ENCODE data around the gene USP10. TPM values are rescaled to one million over a fixed set of nuclear protein-coding genes. Genes with fewer than 3 reads are reported as not detected.

The USP10 gene
- total RNA-seq, 1 experiment from 2014 or later = 50.4 TPM

DNA sequence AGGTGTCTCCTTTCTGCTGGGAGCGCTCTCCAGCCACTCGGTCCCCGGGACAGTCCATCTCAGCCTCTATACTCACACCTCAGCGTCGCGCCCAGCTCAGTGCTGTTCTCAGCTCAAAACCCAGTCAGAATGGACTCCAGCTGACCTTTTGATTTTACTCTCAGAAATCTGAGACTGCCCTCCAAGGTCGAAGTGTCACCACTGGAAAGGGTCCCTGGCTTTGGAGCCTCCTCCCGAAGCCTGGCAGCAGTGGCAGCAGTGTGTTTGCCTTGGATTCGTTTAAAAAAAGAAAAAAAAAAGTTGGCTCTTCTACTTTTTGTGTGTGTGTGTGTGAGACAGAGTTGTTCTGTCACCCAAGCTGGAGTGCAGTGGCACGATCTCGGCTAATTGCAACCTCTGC is 41.1 kb upstream of the USP10 start:
- Histone ChIP-seq H3K27ac (ENCODE audit: low read length) (no peak overlapping the region), H3K27me3 (ENCODE audit: low read length) (no peaks in the 10 kb centered on the region), H3K79me2 (ENCODE audit: low read length) (no peaks in the 10 kb centered on the region), H3K36me3 (ENCODE audit: low read depth, low read length) (no peaks in the 10 kb centered on the region; the same call in 1 of the 2 replicates), H3K4me2 (ENCODE audit: low read length) (no peak overlapping the region), H3F3A (ENCODE audit: low read length, unreplicated experiment) (no peaks in the 10 kb centered on the region), H3K4me1 (ENCODE audit: insufficient read depth, low read length) (no peaks in the 10 kb centered on the region), H3K9me3 (ENCODE audit: low read length) (no peaks in the 10 kb centered on the region), H3K9me2 (replicated peaks; ENCODE audit: low read length) (no peaks in the 10 kb centered on the region), H3K9ac (ENCODE audit: low read length) (no peak overlapping the region), H3K4me3 (ENCODE audit: low read length) (no peak overlapping the region), H2AFZ (ENCODE audit: low read length) (no peak overlapping the region), H4K20me1 (ENCODE audit: low read length) (no peaks in the 10 kb centered on the region)
- CTCF ChIA-PET = no interaction called here
- ATAC-seq = no peak
- intact Hi-C loops (cut with micrococcal nuclease) = no loop called here
- no TSS peak for BruUV-seq (replicated peaks)
- POLR2A ChIA-PET (ENCODE audit: unreplicated experiment) = no interaction called here
- no peak for TF ChIP-seq EZH2 (IDR thresholded peaks at IDR 0.05; ENCODE audit: low read length, unreplicated experiment)
- TF ChIP-seq, protein P1, sequence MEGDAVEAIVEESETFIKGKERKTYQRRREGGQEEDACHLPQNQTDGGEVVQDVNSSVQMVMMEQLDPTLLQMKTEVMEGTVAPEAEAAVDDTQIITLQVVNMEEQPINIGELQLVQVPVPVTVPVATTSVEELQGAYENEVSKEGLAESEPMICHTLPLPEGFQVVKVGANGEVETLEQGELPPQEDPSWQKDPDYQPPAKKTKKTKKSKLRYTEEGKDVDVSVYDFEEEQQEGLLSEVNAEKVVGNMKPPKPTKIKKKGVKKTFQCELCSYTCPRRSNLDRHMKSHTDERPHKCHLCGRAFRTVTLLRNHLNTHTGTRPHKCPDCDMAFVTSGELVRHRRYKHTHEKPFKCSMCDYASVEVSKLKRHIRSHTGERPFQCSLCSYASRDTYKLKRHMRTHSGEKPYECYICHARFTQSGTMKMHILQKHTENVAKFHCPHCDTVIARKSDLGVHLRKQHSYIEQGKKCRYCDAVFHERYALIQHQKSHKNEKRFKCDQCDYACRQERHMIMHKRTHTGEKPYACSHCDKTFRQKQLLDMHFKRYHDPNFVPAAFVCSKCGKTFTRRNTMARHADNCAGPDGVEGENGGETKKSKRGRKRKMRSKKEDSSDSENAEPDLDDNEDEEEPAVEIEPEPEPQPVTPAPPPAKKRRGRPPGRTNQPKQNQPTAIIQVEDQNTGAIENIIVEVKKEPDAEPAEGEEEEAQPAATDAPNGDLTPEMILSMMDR (conservative IDR thresholded peaks at IDR 0.05; ENCODE audit: low read depth, low read length) = no peak
- DNase-seq = no peak

DNA sequence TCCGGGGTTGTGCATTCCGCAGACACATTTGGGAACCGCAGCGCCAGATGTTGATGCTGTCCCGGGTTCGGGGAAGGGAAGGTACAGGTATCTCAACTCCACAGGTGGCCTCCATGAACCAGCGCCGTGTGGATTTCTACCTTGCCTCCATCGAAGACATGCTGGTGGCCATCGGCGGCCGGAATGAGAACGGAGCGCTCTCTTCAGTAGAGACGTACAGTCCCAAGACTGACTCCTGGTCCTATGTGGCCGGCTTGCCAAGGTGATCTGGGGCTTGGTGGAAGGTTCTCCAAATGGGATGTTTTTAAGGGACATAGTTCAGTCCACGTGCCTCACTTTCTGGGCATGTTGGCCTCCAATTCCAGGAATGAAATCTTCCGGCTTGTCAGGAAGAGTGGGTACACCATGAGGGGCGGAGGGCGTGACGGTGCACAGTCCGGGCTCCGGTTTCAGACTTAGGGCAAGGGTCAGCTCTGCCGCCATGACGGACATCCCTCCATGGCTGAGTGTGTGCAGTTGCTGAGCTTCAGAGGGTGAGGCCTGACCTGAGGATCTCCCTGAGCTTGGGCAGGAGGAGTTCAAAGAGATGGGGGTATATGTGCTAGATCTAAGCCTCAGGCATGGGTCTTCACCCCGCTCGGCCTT is 40.0 kb upstream of the USP10 start:
- no peak overlapping the region for H3K9ac ChIP-seq (ENCODE audit: low read length)
- BruUV-seq (replicated peaks) = no TSS peak

DNA sequence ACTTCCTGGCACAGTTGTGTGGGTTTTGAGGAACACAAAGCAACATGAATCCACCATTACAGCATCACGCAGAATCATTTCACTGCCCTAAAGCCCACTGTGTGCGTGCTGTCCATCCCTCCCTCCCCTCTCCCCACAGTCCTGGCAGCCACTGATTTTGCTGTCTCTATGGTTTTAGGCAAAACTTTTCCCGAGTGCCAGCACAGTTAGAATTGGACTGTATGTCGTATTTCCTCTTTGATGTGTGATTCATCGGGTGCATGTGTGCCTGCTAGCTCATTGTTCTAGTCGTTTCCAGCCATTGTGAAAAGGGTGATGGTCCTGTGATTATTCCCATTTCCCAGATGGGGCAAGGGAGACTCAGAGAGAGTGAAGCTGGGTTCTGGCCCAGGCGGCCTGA is 38.8 kb upstream of the USP10 start:
- ChIA-PET POLR2A (ENCODE audit: unreplicated experiment) (interaction anchor here (0.7 kb wide), 1 partner anchor 58 kb away, joined by 6 read pairs; no protein-coding TSS in a partner anchor), CTCF (no interaction called here)
- Histone ChIP-seq H3K4me1 (ENCODE audit: insufficient read depth, low read length) (no peaks in the 10 kb centered on the region), H3K36me3 (ENCODE audit: low read depth, low read length) (no peaks in the 10 kb centered on the region; the same call in 1 of the 2 replicates), H3K27me3 (ENCODE audit: low read length) (no peaks in the 10 kb centered on the region), H3K4me2 (ENCODE audit: low read length) (no peak overlapping the region), H2AFZ (ENCODE audit: low read length) (no peak overlapping the region), H3K27ac (ENCODE audit: low read length) (no peak overlapping the region), H3K9me3 (ENCODE audit: low read length) (no peaks in the 10 kb centered on the region), H3K9me2 (replicated peaks; ENCODE audit: low read length) (no peaks in the 10 kb centered on the region), H3K4me3 (ENCODE audit: low read length) (no peak overlapping the region), H3K79me2 (ENCODE audit: low read length) (no peaks in the 10 kb centered on the region), H3K9ac (ENCODE audit: low read length) (no peak overlapping the region), H4K20me1 (ENCODE audit: low read length) (no peaks in the 10 kb centered on the region), H3F3A (ENCODE audit: low read length, unreplicated experiment) (no peaks in the 10 kb centered on the region)
- no peak for DNase-seq
- intact Hi-C loops (cut with micrococcal nuclease) = no loop called here
- no TSS peak for BruUV-seq (replicated peaks)
- ATAC-seq = no peak
- TF ChIP-seq EZH2phosphoT487 (IDR thresholded peaks at IDR 0.05; ENCODE audit: borderline replicate concordance, low read length) (no peak), EZH2 (IDR thresholded peaks at IDR 0.05; ENCODE audit: low read length, unreplicated experiment) (no peak)
- TF ChIP-seq, protein P1 (conservative IDR thresholded peaks at IDR 0.05; ENCODE audit: low read depth, low read length) = no peak

More for the DNA sequence above, 40.0 kb upstream of the USP10 start:
- H3K4me1 ChIP-seq (ENCODE audit: insufficient read depth, low read length) = no peaks in the 10 kb centered on the region
- ChIA-PET CTCF (no interaction called here), POLR2A (ENCODE audit: unreplicated experiment) (no interaction called here)
- H3K27me3 ChIP-seq (ENCODE audit: low read length) = no peaks in the 10 kb centered on the region
- no peak for TF ChIP-seq EZH2 (IDR thresholded peaks at IDR 0.05; ENCODE audit: low read length, unreplicated experiment)
- no peak for TF ChIP-seq EZH2phosphoT487 (IDR thresholded peaks at IDR 0.05; ENCODE audit: borderline replicate concordance, low read length)
- TF ChIP-seq, protein P1 (conservative IDR thresholded peaks at IDR 0.05; ENCODE audit: low read depth, low read length) = no peak
- H3K4me2 ChIP-seq (ENCODE audit: low read length) = no peak overlapping the region
- H3K4me3 ChIP-seq (ENCODE audit: low read length) = no peak overlapping the region
- no peaks in the 10 kb centered on the region for H3F3A ChIP-seq (ENCODE audit: low read length, unreplicated experiment)
- no peak overlapping the region for H3K27ac ChIP-seq (ENCODE audit: low read length)
- no peak overlapping the region for H2AFZ ChIP-seq (ENCODE audit: low read length)
- DNase-seq (no peak), ATAC-seq (no peak)
- H3K36me3 ChIP-seq (ENCODE audit: low read depth, low read length) = no peaks in the 10 kb centered on the region; the same call in 1 of the 2 replicates
- no peaks in the 10 kb centered on the region for H3K79me2 ChIP-seq (ENCODE audit: low read length)
- intact Hi-C loops (cut with micrococcal nuclease) = no loop called here
- H3K9me2 ChIP-seq (replicated peaks; ENCODE audit: low read length) = no peaks in the 10 kb centered on the region
- H4K20me1 ChIP-seq (ENCODE audit: low read length) = no peaks in the 10 kb centered on the region
- no peaks in the 10 kb centered on the region for H3K9me3 ChIP-seq (ENCODE audit: low read length)

Measured in PC-3 (cell line).